H9 (cell line): ENCODE measurements around the gene CCDC110. TPM values are rescaled to one million over a fixed set of nuclear protein-coding genes. Genes with fewer than 3 reads are reported as not detected.

Source experiments
- DNase-seq: peaks from one replicate; pipeline ENCODE4 v3.0.0-alpha.2; 2017
- H2AFZ ChIP-seq: one replicate; pipeline ENCODE4 v1.6.1; 2013; ENCODE audit warnings: mild to moderate bottlenecking, low read length, control low read depth, moderate library complexity
- H2AK5ac ChIP-seq: 2 replicates; pipeline ENCODE4 v1.6.1; 2013; ENCODE audit warnings: low read length, control low read depth, mixed read lengths; ENCODE audit not compliant: insufficient read length
- H2BK120ac ChIP-seq: one replicate; pipeline ENCODE4 v1.6.1; 2013; ENCODE audit warnings: low read depth, mild to moderate bottlenecking, low read length, control low read depth, inconsistent platforms; ENCODE audit not compliant: poor library complexity, severe bottlenecking
- H2BK12ac ChIP-seq: 2 replicates; pipeline ENCODE4 v1.6.1; 2013; ENCODE audit warnings: low read length, control low read depth, mixed read lengths, low read depth; ENCODE audit not compliant: insufficient read length
- H2BK15ac ChIP-seq: 2 replicates; pipeline ENCODE4 v1.6.1; 2013; ENCODE audit warnings: low read depth, low read length, control low read depth
- H2BK20ac ChIP-seq: one replicate; pipeline ENCODE4 v1.6.1; 2013; ENCODE audit warnings: low read depth, mild to moderate bottlenecking, low read length, control low read depth, inconsistent platforms; ENCODE audit not compliant: poor library complexity, severe bottlenecking
- H2BK5ac ChIP-seq: 2 replicates; pipeline ENCODE4 v1.6.1; 2013; ENCODE audit warnings: low read length, control low read depth, mixed read lengths; ENCODE audit not compliant: insufficient read length
- H3K14ac ChIP-seq: 2 replicates; pipeline ENCODE4 v1.6.1; 2013; ENCODE audit warnings: low read length, control low read depth; ENCODE audit not compliant: insufficient read depth
- H3K18ac ChIP-seq: 2 replicates; pipeline ENCODE4 v1.6.1; 2013; ENCODE audit warnings: low read depth, mild to moderate bottlenecking, mixed read lengths, low read length, control low read depth; ENCODE audit not compliant: insufficient read length
- H3K23ac ChIP-seq: 2 replicates; pipeline ENCODE4 v1.6.1; 2013; ENCODE audit warnings: low read length, control low read depth, mixed read lengths, low read depth; ENCODE audit not compliant: insufficient read length
- H3K23me2 ChIP-seq: 2 replicates; pipeline ENCODE4 v1.6.1; 2013; ENCODE audit warnings: low read depth, mild to moderate bottlenecking, mixed read lengths, low read length, control low read depth; ENCODE audit not compliant: insufficient read length, poor library complexity, severe bottlenecking
- H3K27ac ChIP-seq: 2 replicates; pipeline ENCODE4 v1.5.1; 2013; ENCODE audit warnings: low read length, control low read depth, mixed read lengths, low read depth; ENCODE audit not compliant: insufficient read length
- H3K27me3 ChIP-seq: 2 replicates; pipeline ENCODE4 v1.6.1; 2013; ENCODE audit warnings: low read length, control low read depth, inconsistent platforms; ENCODE audit not compliant: insufficient read depth
- H3K4ac ChIP-seq: 2 replicates; pipeline ENCODE4 v1.6.1; 2013; ENCODE audit warnings: low read depth, mild to moderate bottlenecking, control low read depth, inconsistent platforms, low read length, moderate library complexity
- H3K4me1 ChIP-seq: 2 replicates; pipeline ENCODE4 v1.6.1; 2013; ENCODE audit warnings: low read length, control low read depth, inconsistent platforms; ENCODE audit not compliant: insufficient read depth
- H3K4me2 ChIP-seq: 2 replicates; pipeline ENCODE4 v1.6.1; 2013; ENCODE audit warnings: low read length, control low read depth, mixed read lengths; ENCODE audit not compliant: insufficient read length, insufficient read depth
- H3K56ac ChIP-seq: 2 replicates; pipeline ENCODE4 v1.6.1; 2013; ENCODE audit warnings: low read depth, mild to moderate bottlenecking, mixed read lengths, low read length, control low read depth; ENCODE audit not compliant: insufficient read length
- H3K79me1 ChIP-seq: 2 replicates; pipeline ENCODE4 v1.6.1; 2013; ENCODE audit warnings: low read depth, mild to moderate bottlenecking, moderate library complexity, low read length, control low read depth, inconsistent platforms; ENCODE audit not compliant: insufficient read depth, poor library complexity, severe bottlenecking
- H3K79me2 ChIP-seq: 2 replicates; pipeline ENCODE4 v1.6.1; 2013; ENCODE audit warnings: low read length, control low read depth, inconsistent platforms; ENCODE audit not compliant: insufficient read depth
- H3K9ac ChIP-seq: 2 replicates; pipeline ENCODE4 v1.6.1; 2013; ENCODE audit warnings: low read length, control low read depth, mixed read lengths; ENCODE audit not compliant: insufficient read length; ENCODE audit errors: extremely low read depth
- H3K9me3 ChIP-seq: one replicate; pipeline ENCODE4 v1.6.1; 2013; ENCODE audit warnings: low read depth, low read length, inconsistent platforms; ENCODE audit not compliant: control insufficient read depth
- H3T11ph ChIP-seq: one replicate; pipeline ENCODE4 v1.6.1; 2013; ENCODE audit warnings: mild to moderate bottlenecking, low read length, control low read depth, inconsistent platforms
- H4K20me1 ChIP-seq: one replicate; pipeline ENCODE4 v1.6.1; 2013; ENCODE audit not compliant: control insufficient read depth, insufficient read length, insufficient read depth
- H4K5ac ChIP-seq: 2 replicates; pipeline ENCODE4 v1.6.1; 2013; ENCODE audit warnings: low read depth, mild to moderate bottlenecking, mixed read lengths, low read length, control low read depth; ENCODE audit not compliant: insufficient read length
- H4K8ac ChIP-seq: replicated peaks from 2 replicates; pipeline ENCODE4 v1.6.1; 2013; ENCODE audit warnings: low read length, control low read depth, mixed read lengths, low read depth; ENCODE audit not compliant: insufficient read length
- H4K91ac ChIP-seq: 2 replicates; pipeline ENCODE4 v1.6.1; 2013; ENCODE audit warnings: low read depth, mild to moderate bottlenecking, moderate library complexity, mixed read lengths, low read length, control low read depth; ENCODE audit not compliant: insufficient read length
- H3K27ac Mint-ChIP-seq, 3 experiments: 2 replicates in 2 of 3; 3 replicates in 1 of 3; pipeline ENCODE4 v1.8.0; 2020 to 2021; ENCODE audit warnings: mixed read lengths in 3 of 3, mild to moderate bottlenecking in 1 of 3, moderate library complexity in 1 of 3
- H3K27me3 Mint-ChIP-seq: 2 replicates; pipeline ENCODE4 v1.8.0; 2021; ENCODE audit warnings: low read depth, mild to moderate bottlenecking, moderate library complexity, mixed read lengths
- H3K36me3 Mint-ChIP-seq, 3 experiments: 2 replicates in 2 of 3; 3 replicates in 1 of 3; pipeline ENCODE4 v1.8.0; 2020 to 2021; ENCODE audit warnings: low read depth in 3 of 3, mixed read lengths in 3 of 3; ENCODE audit not compliant: insufficient read depth in 1 of 3
- H3K4me1 Mint-ChIP-seq, 2 experiments: 2 replicates each; pipeline ENCODE4 v1.8.0; 2020; ENCODE audit warnings: mixed read lengths in 2 of 2
- H3K4me3 Mint-ChIP-seq, 2 experiments: 2 replicates in 1 of 2; 3 replicates in 1 of 2; pipeline ENCODE4 v1.8.0; 2020 to 2021; ENCODE audit warnings: mild to moderate bottlenecking in 2 of 2, mixed read lengths in 2 of 2, moderate library complexity in 1 of 2
- H3K9me3 Mint-ChIP-seq, 2 experiments: 2 replicates in 1 of 2; 3 replicates in 1 of 2; pipeline ENCODE4 v1.8.0; 2020; ENCODE audit warnings: mild to moderate bottlenecking in 2 of 2, mixed read lengths in 2 of 2, moderate library complexity in 1 of 2
- CTCF ChIP-seq: fragments of 200-600 bp; sonication (generic); conservative IDR thresholded peaks from 3 replicates; pipeline ENCODE4 v1.8.0; 2021; ENCODE audit warnings: antibody characterized with exemption, mild to moderate bottlenecking
- WGBS: extraction: QIAGEN DNeasy Blood & Tissue Kit; methylation state at CpG from one replicate; pipeline ENCODE4 v1.1.7; 2013; ENCODE audit warnings: missing lambda C conversion rate, low lambda C conversion rate, mixed read lengths; ENCODE audit not compliant: insufficient read length; ENCODE audit errors: extremely low coverage; 5-methylcytosine and 5-hydroxymethylcytosine counted together
- total RNA-seq: library from RNA; stranded (reverse); gene quantifications from 2 replicates; pipeline ENCODE4 v1.2.1, GENCODE V29; 2021

Gene CCDC110
- total RNA-seq, 1 experiment from 2014 or later, result 2.3 TPM

DNA sequence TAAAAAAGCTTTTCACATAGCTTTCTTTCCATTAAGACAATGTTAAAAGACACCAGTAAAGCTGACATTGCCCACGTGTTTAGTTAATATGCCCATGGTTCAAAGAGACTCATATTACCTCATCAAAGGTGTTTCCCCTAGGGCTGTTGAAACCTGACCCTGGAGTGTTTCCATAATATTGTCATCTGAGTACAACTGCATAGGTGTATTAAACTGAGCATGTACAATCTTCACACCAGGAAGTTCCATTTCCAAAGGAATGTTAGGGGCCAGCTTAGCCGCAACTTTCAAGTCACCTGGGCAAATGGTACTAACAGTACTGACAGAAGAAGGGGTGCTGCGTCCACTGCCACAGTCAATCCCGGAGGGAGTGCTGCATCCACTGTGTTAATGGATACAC is 36.6 kb upstream of the CCDC110 start:
- Histone ChIP-seq H3K9me3 (no peaks in the 10 kb centered on the region), H4K5ac (no peak overlapping the region), H3K4me2 (no peak overlapping the region), H2BK12ac (no peak overlapping the region), H3K79me1 (no peaks in the 10 kb centered on the region), H3K4ac (no peak overlapping the region), H2BK5ac (no peak overlapping the region), H3K27me3 (no peaks in the 10 kb centered on the region), H3T11ph (no peak overlapping the region), H3K18ac (no peak overlapping the region), H3K14ac (no peak overlapping the region), H4K91ac (no peak overlapping the region), H3K56ac (no peak overlapping the region), H3K9ac (no peak overlapping the region), H2BK120ac (no peak overlapping the region), H3K23ac (no peak overlapping the region), H3K23me2 (no peaks in the 10 kb centered on the region), H2BK20ac (no peak overlapping the region), H4K20me1 (no peaks in the 10 kb centered on the region), H3K27ac (no peak overlapping the region), H3K79me2 (no peaks in the 10 kb centered on the region), H4K8ac (no peak overlapping the region), H2BK15ac (no peak overlapping the region; the same call in 1 of the 2 replicates), H2AFZ (no peak overlapping the region), H2AK5ac (no peak overlapping the region), H3K4me1 (no peaks in the 10 kb centered on the region)
- no peak overlapping the region for H3K4me3 Mint-ChIP-seq
- H3K27me3 Mint-ChIP-seq, result no peaks in the 10 kb centered on the region
- WGBS, result no CpG with 5 or more reads among the region's 4 CpGs
- H3K9me3 Mint-ChIP-seq, result no peaks in the 10 kb centered on the region; a peak in 1 of 5 replicates
- DNase-seq, result no peak
- no peak overlapping the region for H3K27ac Mint-ChIP-seq
- H3K36me3 Mint-ChIP-seq, result peaks cover 0 to 7% (median 2%) of the 10 kb centered on the region in 3 experiments; a peak in 4 of 7 replicates
- peaks cover 3 to 4% of the 10 kb centered on the region in 2 experiments; a peak in 2 of 4 replicates for H3K4me1 Mint-ChIP-seq
- no peak for TF ChIP-seq CTCF
